Neural cell (in vitro differentiated cells): ENCODE data around the gene TRIM24. TPM values are rescaled to one million over a fixed set of nuclear protein-coding genes. Genes with fewer than 3 reads are reported as not detected.

Experiments
- H2AFZ ChIP-seq: fragments of 200-600, 300-800 bp; sonication (generic), shearing (Covaris generic); 2 replicates; pipeline ENCODE4 v1.6.0; 2014; ENCODE audit warnings: low read depth, mild to moderate bottlenecking, antibody characterized with exemption, low read length, moderate library complexity
- H3F3A ChIP-seq: fragments of 200-600 bp; shearing (Covaris generic); 2 replicates; pipeline ENCODE4 v1.6.1; 2016; ENCODE audit warnings: mild to moderate bottlenecking, moderate library complexity, mixed read lengths, antibody characterized with exemption, low read length; ENCODE audit not compliant: insufficient read depth, poor library complexity, severe bottlenecking
- H3K27ac ChIP-seq: fragments of 200-600, 300-800 bp; sonication (generic), shearing (Covaris generic); 2 replicates; pipeline ENCODE4 v1.5.1; 2014; ENCODE audit warnings: mild to moderate bottlenecking, low read length, moderate library complexity
- H3K27me3 ChIP-seq: fragments of 300-800, 200-600 bp; sonication (generic), shearing (Covaris generic); 2 replicates; pipeline ENCODE4 v1.6.0; 2014; ENCODE audit warnings: mild to moderate bottlenecking, low read depth, low read length, moderate library complexity; ENCODE audit not compliant: insufficient read depth
- H3K36me3 ChIP-seq: fragments of 300-800, 200-600 bp; sonication (generic), shearing (Covaris generic); 2 replicates; pipeline ENCODE4 v1.5.1; 2014; ENCODE audit warnings: mild to moderate bottlenecking, antibody characterized with exemption, low read length, moderate library complexity; ENCODE audit not compliant: insufficient read depth
- H3K4me2 ChIP-seq: fragments of 300-800, 200-600 bp; sonication (generic), shearing (Covaris generic); 2 replicates; pipeline ENCODE4 v1.6.0; 2014; ENCODE audit warnings: mild to moderate bottlenecking, low read length
- H3K4me3 ChIP-seq: fragments of 300-800, 200-600 bp; sonication (generic), shearing (Covaris generic); 2 replicates; pipeline ENCODE4 v1.5.1; 2014; ENCODE audit warnings: mild to moderate bottlenecking, low read length, moderate library complexity
- H3K79me2 ChIP-seq: fragments of 200-600 bp; shearing (Covaris generic); replicated peaks from 2 replicates; pipeline ENCODE4 v1.6.0; 2014; ENCODE audit warnings: mild to moderate bottlenecking, low read length, moderate library complexity; ENCODE audit not compliant: insufficient read depth
- H3K9ac ChIP-seq: fragments of 300-800, 200-600 bp; sonication (generic), shearing (Covaris generic); 2 replicates; pipeline ENCODE4 v1.6.1; 2016; ENCODE audit warnings: mild to moderate bottlenecking, low read length, mixed read lengths
- H3K9me2 ChIP-seq: fragments of 200-600 bp; shearing (Covaris generic); 2 replicates; pipeline ENCODE4 v1.6.1; 2016; ENCODE audit warnings: mild to moderate bottlenecking, low read length, mixed read lengths; ENCODE audit not compliant: insufficient read depth
- H3K9me3 ChIP-seq: fragments of 200-600, 300-800 bp; sonication (generic), shearing (Covaris generic); 2 replicates; pipeline ENCODE4 v1.6.1; 2016; ENCODE audit warnings: mild to moderate bottlenecking, mixed run types, low read length, moderate library complexity, mixed read lengths
- H4K20me1 ChIP-seq: fragments of 200-600 bp; shearing (Covaris generic); 2 replicates; pipeline ENCODE4 v1.6.1; 2016; ENCODE audit warnings: mild to moderate bottlenecking, mixed run types; ENCODE audit not compliant: insufficient read depth
- CTCF ChIP-seq: fragments of 450-650 bp; IDR thresholded peaks from 2 replicates; pipeline ENCODE4 v1.5.1; 2014; ENCODE audit warnings: antibody characterized with exemption, mild to moderate bottlenecking, moderate library complexity; ENCODE audit not compliant: poor library complexity, severe bottlenecking
- EP300 ChIP-seq: fragments of 450-650 bp; conservative IDR thresholded peaks from 2 replicates; pipeline ENCODE4 v1.6.1; 2014; ENCODE audit warnings: antibody characterized with exemption, mild to moderate bottlenecking, moderate library complexity; ENCODE audit not compliant: poor library complexity, severe bottlenecking
- EZH2 ChIP-seq: fragments of 200-600, 300-800 bp; shearing (Covaris generic), sonication (generic); IDR thresholded peaks from 2 replicates; pipeline ENCODE4 v1.6.1; 2014; ENCODE audit warnings: antibody characterized with exemption, low read length, borderline replicate concordance, mild to moderate bottlenecking; ENCODE audit not compliant: insufficient read depth, poor library complexity, severe bottlenecking
- MXI1 ChIP-seq: fragments of 450-650 bp; conservative IDR thresholded peaks from 2 replicates; pipeline ENCODE4 v1.6.1; 2014; ENCODE audit warnings: antibody characterized with exemption, mild to moderate bottlenecking; ENCODE audit not compliant: poor library complexity, severe bottlenecking
- POLR2AphosphoS5 ChIP-seq: IDR thresholded peaks from 2 replicates; pipeline ENCODE4 v1.6.1; 2012
- RAD21 ChIP-seq: fragments of 450-650 bp; conservative IDR thresholded peaks from 2 replicates; pipeline ENCODE4 v1.6.1; 2014; ENCODE audit warnings: antibody characterized with exemption, mild to moderate bottlenecking, moderate library complexity
- REST ChIP-seq: IDR thresholded peaks from 2 replicates; pipeline ENCODE4 v1.6.1; 2012; ENCODE audit warnings: borderline replicate concordance
- SMC3 ChIP-seq: fragments of 450-650 bp; conservative IDR thresholded peaks from 2 replicates; pipeline ENCODE4 v1.6.1; 2014; ENCODE audit warnings: antibody characterized with exemption, mild to moderate bottlenecking, moderate library complexity; ENCODE audit not compliant: poor library complexity
- TAF1 ChIP-seq: IDR thresholded peaks from 2 replicates; pipeline ENCODE4 v1.6.1; 2012; ENCODE audit warnings: low read depth
- polyA plus RNA-seq: library from polyadenylated mRNA; depleted of rRNA; stranded (reverse); fragments of >200 nt; gene quantifications from 2 replicates; pipeline ENCODE4 v1.2.3, GENCODE V29; 2014

The TRIM24 gene
- polyA plus RNA-seq, 1 donor from 2014 or later = 47.1 TPM

- Histone ChIP-seq H3K9me2 (no peaks in the 10 kb centered on the region), H3K9me3 (no peaks in the 10 kb centered on the region), H4K20me1 (no peaks in the 10 kb centered on the region), H3K79me2 (no peaks in the 10 kb centered on the region), H3K4me2 (no peak overlapping the region), H2AFZ (no peak overlapping the region), H3K36me3 (no peaks in the 10 kb centered on the region), H3K27ac (no peak overlapping the region), H3F3A (no peaks in the 10 kb centered on the region), H3K9ac (no peak overlapping the region), H3K4me3 (no peak overlapping the region), H3K27me3 (no peaks in the 10 kb centered on the region)
- TF ChIP-seq SMC3 = no peak
- TF ChIP-seq RAD21 = no peak
- no peak for TF ChIP-seq CTCF
- no peak for TF ChIP-seq EZH2
- TF ChIP-seq POLR2AphosphoS5 = no peak
- no peak for TF ChIP-seq EP300
- TF ChIP-seq REST = no peak
- TF ChIP-seq TAF1 = no peak
- no peak for TF ChIP-seq MXI1
Measured at GRCh38 chr7:138436388-138436787, 23.7 kb upstream of the TRIM24 start.

- H3K36me3 ChIP-seq = no peaks in the 10 kb centered on the region
- H3K9ac ChIP-seq = no peak overlapping the region
- TF ChIP-seq RAD21 (no peak), MXI1 (no peak)
- no peaks in the 10 kb centered on the region for H4K20me1 ChIP-seq
- no peaks in the 10 kb centered on the region for H3K9me3 ChIP-seq
- H3K9me2 ChIP-seq = no peaks in the 10 kb centered on the region
- H2AFZ ChIP-seq = no peak overlapping the region
- H3F3A ChIP-seq = no peaks in the 10 kb centered on the region
- no peak overlapping the region for H3K4me3 ChIP-seq
- no peak overlapping the region for H3K4me2 ChIP-seq
- no peaks in the 10 kb centered on the region for H3K27me3 ChIP-seq
- H3K27ac ChIP-seq = no peak overlapping the region
- H3K79me2 ChIP-seq = no peaks in the 10 kb centered on the region
Measured at GRCh38 chr7:138440460-138440859, 19.6 kb upstream of the TRIM24 start.

DNA sequence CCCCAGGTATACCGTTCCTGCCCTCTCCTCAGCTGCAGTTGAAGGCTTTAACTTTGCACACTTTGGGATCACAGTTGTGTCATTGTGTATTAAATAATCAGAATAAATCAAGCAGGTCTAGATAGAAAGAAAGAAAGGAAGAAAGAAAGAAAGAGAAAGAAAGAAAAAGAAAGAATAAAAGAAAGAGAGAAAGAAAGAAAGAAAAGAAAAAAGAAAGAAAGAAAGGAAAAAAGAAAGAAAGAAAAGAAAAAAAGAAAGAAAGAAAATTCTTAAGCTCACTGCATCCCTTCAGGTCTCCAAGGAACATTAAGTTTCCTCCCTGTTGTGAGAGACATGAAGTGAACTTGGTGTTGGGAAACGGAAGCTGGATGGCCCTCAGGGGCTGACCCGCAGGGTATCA lies 17.2 kb upstream of the TRIM24 start:
- Histone ChIP-seq H4K20me1 (no peaks in the 10 kb centered on the region), H2AFZ (no peak overlapping the region), H3K9me3 (no peaks in the 10 kb centered on the region), H3K9ac (no peak overlapping the region), H3K27me3 (no peaks in the 10 kb centered on the region), H3K27ac (no peak overlapping the region), H3K36me3 (no peaks in the 10 kb centered on the region), H3K9me2 (no peaks in the 10 kb centered on the region), H3K4me2 (no peak overlapping the region), H3K4me3 (no peak overlapping the region), H3K79me2 (no peaks in the 10 kb centered on the region), H3F3A (no peaks in the 10 kb centered on the region)
- TF ChIP-seq POLR2AphosphoS5 (no peak), EZH2 (no peak), TAF1 (no peak), EP300 (no peak), CTCF (no peak), RAD21 (no peak), REST (no peak), MXI1 (no peak), SMC3 (no peak)
